NT2/D1 (cell line): Measurements from ENCODE around the gene KYNU.

Experiments
- SUZ12 ChIP-seq: IDR thresholded peaks from 2 replicates; pipeline ENCODE4 v1.6.1; 2011; ENCODE audit not compliant: insufficient read length, insufficient read depth; ENCODE audit errors: extremely low read depth
- YY1 ChIP-seq: IDR thresholded peaks from 2 replicates; pipeline ENCODE4 v1.6.1; 2011; ENCODE audit not compliant: insufficient read length, insufficient read depth
- ZNF274 ChIP-seq: IDR thresholded peaks from 2 replicates; pipeline ENCODE4 v1.6.1; 2011; ENCODE audit warnings: mild to moderate bottlenecking, low read depth, low read length

DNA sequence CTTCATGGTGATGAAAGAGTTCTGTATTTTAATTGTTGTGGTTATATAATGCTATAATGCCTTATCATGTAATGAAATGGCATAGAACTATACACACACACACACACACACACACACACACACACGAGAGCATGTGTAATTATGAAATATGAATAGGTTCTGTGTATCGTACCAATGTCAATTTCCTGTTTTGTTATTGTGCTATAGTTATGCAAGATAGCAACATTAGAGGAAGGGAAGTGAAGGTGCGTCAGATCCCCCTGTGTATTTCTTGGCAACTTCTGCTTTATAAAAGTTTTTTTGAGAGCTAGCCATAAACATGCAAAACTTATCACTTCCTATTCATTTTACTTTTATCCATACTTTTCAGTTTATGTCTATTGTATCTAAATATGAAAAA, 191.0 kb downstream of the KYNU start:
- TF ChIP-seq YY1 (no peak), SUZ12 (no peak), ZNF274 (no peak)
